Pulmonary artery endothelial cell (primary cell): ENCODE measurements around the gene NRAS. TPM values are rescaled to one million over a fixed set of nuclear protein-coding genes. Genes with fewer than 3 reads are reported as not detected.

Source experiments
- DNase-seq: peaks from one replicate; pipeline ENCODE4 v3.0.0-alpha.2; 2011; ENCODE audit warnings: low read depth, low spot score
- total RNA-seq: library from RNA; depleted of rRNA; stranded (reverse); fragments of >200 nt; gene quantifications from 2 replicates; pipeline ENCODE4 v1.2.3, GENCODE V29; 2014

The NRAS gene
- total RNA-seq, 1 donor from 2014 or later: 73.7 TPM

GRCh38 chr1:114685851-114686250 lies 30.7 kb downstream of the NRAS start:
- DNase-seq: no peak

DNA sequence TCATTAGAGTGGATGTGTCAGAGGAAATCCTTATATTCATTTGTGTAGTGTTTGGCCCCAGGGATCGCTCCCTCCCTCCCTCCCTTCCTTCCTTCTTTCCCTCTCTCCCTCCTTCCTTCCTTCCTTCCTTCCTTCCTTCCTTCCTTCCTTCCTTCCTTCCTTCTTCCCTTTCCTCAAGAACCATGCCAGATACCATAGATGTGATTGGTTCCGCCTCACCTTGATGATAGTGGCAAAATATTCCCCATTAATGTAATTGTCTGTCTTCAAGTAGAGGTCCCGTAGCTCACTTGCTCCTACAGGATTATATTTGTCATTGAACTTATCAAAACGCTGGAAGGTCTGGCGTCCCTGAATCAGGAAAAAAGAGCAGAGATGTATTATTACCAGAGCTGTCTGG lies 38.9 kb downstream of the NRAS start:
- DNase-seq: no peak

DNA sequence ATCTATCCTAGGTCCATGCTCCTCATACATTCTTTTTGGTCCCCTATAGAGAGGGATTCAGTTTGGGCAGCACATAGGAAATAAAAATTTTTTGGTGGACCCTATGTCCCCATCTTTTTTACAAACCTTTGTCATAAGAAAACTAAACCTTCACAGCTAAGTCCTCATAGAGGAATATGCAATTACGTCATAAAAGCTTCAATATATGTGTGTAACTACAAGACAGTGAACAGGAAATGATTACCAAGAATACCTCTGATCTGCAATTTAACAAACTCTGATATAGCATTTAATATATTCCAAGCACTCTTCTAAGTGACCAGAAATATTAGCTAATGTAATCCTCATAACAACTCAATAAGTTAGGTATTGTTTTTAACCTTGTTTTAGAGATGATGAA lies 40.5 kb downstream of the NRAS start:
- DNase-seq: no peak

- no peak for DNase-seq
These were observed 44.7 kb downstream of the NRAS start for GRCh38 chr1:114671939-114672275.

DNA sequence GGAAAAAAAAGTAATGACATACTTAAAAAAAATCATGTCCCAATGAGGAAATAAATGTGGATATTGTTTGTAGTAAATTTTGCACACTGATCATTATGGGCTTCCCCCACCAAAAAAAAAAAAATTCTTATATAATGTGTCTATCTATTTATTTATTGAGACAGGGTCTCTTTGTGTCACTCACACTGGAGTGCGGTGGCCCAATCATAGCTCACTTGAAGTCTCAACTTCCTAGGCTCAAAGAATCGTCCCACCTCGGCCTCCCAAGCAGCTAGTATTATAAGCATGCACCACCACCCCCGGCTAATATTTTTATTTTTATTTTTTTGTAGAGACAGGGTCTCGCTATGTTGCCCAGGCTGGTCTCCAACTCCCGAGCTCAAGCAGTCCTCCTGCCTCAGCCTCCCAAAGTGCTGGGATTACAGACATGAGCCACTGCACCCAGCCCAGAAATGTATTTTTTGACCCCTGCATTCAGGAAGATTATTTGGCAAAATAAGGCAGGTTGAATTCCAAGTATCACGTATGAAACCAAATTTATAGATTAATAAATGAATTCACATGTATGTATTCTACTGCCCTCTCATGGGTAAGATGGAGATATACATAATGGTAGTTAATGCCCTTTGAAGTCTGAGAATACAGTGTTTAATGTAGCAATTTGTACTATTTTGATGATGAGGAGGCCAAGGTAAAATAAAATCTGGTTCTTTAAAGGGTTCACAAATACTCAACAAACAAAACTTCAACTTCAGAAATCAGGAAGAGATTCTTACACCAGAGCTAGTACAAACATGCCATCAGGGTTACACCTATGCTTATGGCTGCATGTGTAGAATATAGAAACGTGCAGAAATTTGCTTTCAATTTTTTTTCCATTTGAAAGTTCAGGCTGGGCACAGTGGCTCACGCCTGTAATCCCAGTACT lies 45.3 kb downstream of the NRAS start:
- no peak for DNase-seq

GRCh38 chr1:114670083-114671010 lies 46.2 kb downstream of the NRAS start:
- peak; percentile 53 for DNase-seq

- DNase-seq: no peak
These were observed 46.9 kb downstream of the NRAS start, which contains the start of gene DENND2C for GRCh38 chr1:114669562-114670082. Gene DENND2C (minus strand): TSS chr1:114670049. CDS start chr1:114625984, 44,065 bp downstream.

DNA sequence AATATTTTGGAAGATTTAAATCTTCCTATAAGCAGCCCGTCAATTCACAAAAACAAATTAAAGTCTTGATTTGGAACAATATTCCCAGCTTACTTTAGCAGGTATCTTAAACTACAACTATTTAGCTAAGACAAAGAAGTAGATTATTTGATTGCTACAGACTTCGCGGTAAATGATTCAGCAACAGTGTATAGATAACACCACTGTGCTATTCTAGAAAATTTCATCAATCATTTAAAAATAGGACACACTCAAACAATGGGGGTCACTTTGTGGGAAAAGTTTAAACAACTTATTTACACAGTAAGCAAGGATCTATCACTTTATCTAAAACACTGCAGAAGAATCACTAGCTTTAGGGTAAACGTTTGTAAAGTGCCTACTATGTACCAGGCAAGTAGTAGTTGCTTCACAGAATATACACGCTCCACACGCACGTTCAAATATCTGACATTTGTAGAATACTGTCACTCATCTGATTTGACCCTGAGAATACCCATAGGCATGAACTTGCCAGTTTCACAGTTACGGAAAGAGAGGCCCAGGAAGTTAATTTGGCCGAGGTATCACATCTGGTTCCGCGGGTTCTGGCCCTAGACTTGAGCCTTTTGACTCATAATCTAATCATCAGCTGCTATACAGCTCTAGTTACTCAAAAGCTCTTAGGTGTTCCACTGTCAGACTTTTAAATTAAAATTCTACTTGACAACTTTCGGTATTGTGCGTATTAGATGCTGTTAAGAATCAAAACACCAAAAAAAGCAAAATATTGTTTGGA lies 47.6 kb downstream of the NRAS start:
- DNase-seq: no peak

GRCh38 chr1:114668373-114668772 lies 48.2 kb downstream of the NRAS start:
- DNase-seq: no peak

- DNase-seq: no peak
These were observed 49.6 kb downstream of the NRAS start for GRCh38 chr1:114666954-114667353.

DNA sequence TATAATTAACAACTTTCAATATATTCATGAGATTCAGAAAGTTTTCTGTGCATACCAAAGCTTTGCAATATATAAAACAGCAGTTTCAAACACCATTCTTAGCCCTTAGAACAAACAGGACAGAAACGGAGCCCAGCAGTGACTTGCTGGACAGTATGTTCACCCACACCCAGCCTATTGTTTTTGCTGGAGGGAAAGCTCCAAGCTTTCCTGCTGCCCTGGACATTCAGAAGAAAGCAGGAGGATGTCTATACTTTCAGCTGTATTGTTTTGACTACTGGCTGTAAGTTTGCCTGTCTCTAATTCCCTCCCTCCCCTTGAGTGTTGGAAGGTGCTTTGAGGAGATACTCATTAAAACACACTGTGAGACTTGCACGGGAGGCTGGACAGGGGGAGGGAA lies 56.3 kb downstream of the NRAS start:
- DNase-seq: no peak

Other genes starting within 250 kb of the NRAS start
- gene TRIM33, start 205.6 kb downstream of the NRAS start, total RNA-seq: 28.4 and 29.7 TPM in 2 replicates
- gene BCAS2, start 135.2 kb downstream of the NRAS start, total RNA-seq: 37.8 and 51.3 TPM in 2 replicates
- 0.32 and 0.46 TPM in 2 replicates for gene DENND2C, start 46.7 kb downstream of the NRAS start, total RNA-seq
- not detected in 2 replicates for gene AMPD1, start 21.2 kb downstream of the NRAS start, total RNA-seq
- gene CSDE1, start 41.2 kb upstream of the NRAS start, total RNA-seq: 907 and 1,022 TPM in 2 replicates
- gene SIKE1, start 63.9 kb upstream of the NRAS start, total RNA-seq: 73.0 and 92.9 TPM in 2 replicates
- gene SYCP1, start 138.1 kb upstream of the NRAS start, total RNA-seq: not detected in 2 replicates